ENCODE results near the gene PRKCE. TPM values are rescaled to one million over a fixed set of nuclear protein-coding genes. Genes with fewer than 3 reads are reported as not detected.

Gene PRKCE
- total RNA-seq, 2 experiments from 2014 or later, result 17.0 to 42.1 TPM

DNA sequence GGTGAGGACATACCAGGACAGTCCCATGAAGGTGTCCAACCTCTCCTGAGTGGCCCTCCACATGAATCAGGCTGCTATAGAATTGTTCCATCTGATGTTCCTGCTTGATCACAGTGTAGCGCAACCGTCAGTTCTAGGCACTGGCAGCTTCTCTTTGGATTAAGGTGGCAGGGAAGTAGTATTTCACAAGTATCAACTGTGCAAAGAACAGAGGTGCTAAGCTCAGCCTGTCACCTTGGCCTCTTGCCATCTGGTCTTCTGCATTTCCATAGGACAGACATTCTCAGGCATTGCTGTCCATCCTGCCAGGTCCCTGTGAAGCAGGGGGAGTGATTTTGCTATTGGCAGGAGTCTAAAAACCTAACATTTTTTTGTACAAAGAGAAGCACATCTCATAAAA, 463.5 kb downstream of the PRKCE start:
- Histone ChIP-seq H2AFZ (ENCODE audit: low read length) (no peak overlapping the region), H3K9me2 (ENCODE audit: insufficient read depth, low read length) (no peaks in the 10 kb centered on the region), H3K9me3 (ENCODE audit: low read length) (no peaks in the 10 kb centered on the region), H3K4me1 (ENCODE audit: insufficient read depth, low read length, poor library complexity, severe bottlenecking) (no peaks in the 10 kb centered on the region), H3K4me2 (ENCODE audit: low read length) (no peak overlapping the region), H3K27ac (ENCODE audit: low read depth, low read length, poor library complexity, severe bottlenecking) (no peak overlapping the region), H3K4me3 (ENCODE audit: low read depth, low read length, poor library complexity, severe bottlenecking) (no peak overlapping the region), H3K79me2 (ENCODE audit: insufficient read depth, low read depth, low read length) (no peaks in the 10 kb centered on the region), H4K20me1 (ENCODE audit: insufficient read depth, low read length) (no peaks in the 10 kb centered on the region), H3K36me3 (ENCODE audit: insufficient read depth, low read length) (no peaks in the 10 kb centered on the region)
- no TSS peak for BruUV-seq (replicated peaks)
- intact Hi-C loops (cut with micrococcal nuclease; ENCODE audit: unreplicated experiment), result no loop called here
- DNase-seq (ENCODE audit: low spot score), result no peak
- TF ChIP-seq EZH2phosphoT487 (IDR thresholded peaks at IDR 0.05; ENCODE audit: borderline replicate concordance, low read depth, low read length), result no peak
- TF ChIP-seq, protein P1, sequence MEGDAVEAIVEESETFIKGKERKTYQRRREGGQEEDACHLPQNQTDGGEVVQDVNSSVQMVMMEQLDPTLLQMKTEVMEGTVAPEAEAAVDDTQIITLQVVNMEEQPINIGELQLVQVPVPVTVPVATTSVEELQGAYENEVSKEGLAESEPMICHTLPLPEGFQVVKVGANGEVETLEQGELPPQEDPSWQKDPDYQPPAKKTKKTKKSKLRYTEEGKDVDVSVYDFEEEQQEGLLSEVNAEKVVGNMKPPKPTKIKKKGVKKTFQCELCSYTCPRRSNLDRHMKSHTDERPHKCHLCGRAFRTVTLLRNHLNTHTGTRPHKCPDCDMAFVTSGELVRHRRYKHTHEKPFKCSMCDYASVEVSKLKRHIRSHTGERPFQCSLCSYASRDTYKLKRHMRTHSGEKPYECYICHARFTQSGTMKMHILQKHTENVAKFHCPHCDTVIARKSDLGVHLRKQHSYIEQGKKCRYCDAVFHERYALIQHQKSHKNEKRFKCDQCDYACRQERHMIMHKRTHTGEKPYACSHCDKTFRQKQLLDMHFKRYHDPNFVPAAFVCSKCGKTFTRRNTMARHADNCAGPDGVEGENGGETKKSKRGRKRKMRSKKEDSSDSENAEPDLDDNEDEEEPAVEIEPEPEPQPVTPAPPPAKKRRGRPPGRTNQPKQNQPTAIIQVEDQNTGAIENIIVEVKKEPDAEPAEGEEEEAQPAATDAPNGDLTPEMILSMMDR (conservative IDR thresholded peaks at IDR 0.05; ENCODE audit: low read length), result no peak
- POLR2A ChIA-PET, result interaction anchor here (0.6 to 0.8 kb wide), 3 partner anchors 101 to 232 kb away, joined by 3 to 9 read pairs (median 5); no protein-coding TSS in a partner anchor
- CTCF ChIA-PET (ENCODE audit: unreplicated experiment), result no interaction called here

DNA sequence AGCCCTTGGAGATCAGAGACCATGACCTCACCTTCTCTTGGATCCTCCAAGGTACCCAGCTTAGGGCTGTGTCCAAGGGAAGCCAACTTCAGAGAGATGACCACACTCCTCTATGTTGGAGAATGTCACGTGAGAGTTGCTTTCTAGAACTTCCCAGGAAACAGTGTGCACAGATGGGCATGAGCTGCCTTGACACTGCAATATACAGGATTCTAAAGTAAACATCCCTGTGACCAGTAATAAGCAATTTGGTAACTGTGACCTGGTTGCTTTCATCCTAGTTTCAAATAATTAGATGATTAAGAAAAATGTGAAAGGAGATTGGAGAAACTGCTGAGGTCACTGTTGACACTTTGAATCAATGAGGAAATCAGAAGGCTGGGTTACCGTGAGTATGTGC, 464.7 kb downstream of the PRKCE start:
- Histone ChIP-seq H3K4me1 (ENCODE audit: insufficient read depth, low read length, poor library complexity, severe bottlenecking) (no peaks in the 10 kb centered on the region), H3K9me3 (ENCODE audit: low read length) (no peaks in the 10 kb centered on the region), H3K4me3 (ENCODE audit: low read depth, low read length, poor library complexity, severe bottlenecking) (no peak overlapping the region), H3K9me2 (ENCODE audit: insufficient read depth, low read length) (no peaks in the 10 kb centered on the region), H3K4me2 (ENCODE audit: low read length) (no peak overlapping the region), H4K20me1 (ENCODE audit: insufficient read depth, low read length) (no peaks in the 10 kb centered on the region), H3K79me2 (ENCODE audit: insufficient read depth, low read depth, low read length) (no peaks in the 10 kb centered on the region), H2AFZ (ENCODE audit: low read length) (no peak overlapping the region), H3K27ac (ENCODE audit: low read depth, low read length, poor library complexity, severe bottlenecking) (no peak overlapping the region), H3K36me3 (ENCODE audit: insufficient read depth, low read length) (no peaks in the 10 kb centered on the region)
- POLR2A ChIA-PET, result no interaction called here
- DNase-seq (ENCODE audit: low spot score), result no peak
- no TSS peak for BruUV-seq (replicated peaks)
- CTCF ChIA-PET (ENCODE audit: unreplicated experiment), result no interaction called here
- no peak for TF ChIP-seq EZH2phosphoT487 (IDR thresholded peaks at IDR 0.05; ENCODE audit: borderline replicate concordance, low read depth, low read length)
- TF ChIP-seq, protein P1 (conservative IDR thresholded peaks at IDR 0.05; ENCODE audit: low read length), result no peak
- intact Hi-C loops (cut with micrococcal nuclease; ENCODE audit: unreplicated experiment), result no loop called here

DNA sequence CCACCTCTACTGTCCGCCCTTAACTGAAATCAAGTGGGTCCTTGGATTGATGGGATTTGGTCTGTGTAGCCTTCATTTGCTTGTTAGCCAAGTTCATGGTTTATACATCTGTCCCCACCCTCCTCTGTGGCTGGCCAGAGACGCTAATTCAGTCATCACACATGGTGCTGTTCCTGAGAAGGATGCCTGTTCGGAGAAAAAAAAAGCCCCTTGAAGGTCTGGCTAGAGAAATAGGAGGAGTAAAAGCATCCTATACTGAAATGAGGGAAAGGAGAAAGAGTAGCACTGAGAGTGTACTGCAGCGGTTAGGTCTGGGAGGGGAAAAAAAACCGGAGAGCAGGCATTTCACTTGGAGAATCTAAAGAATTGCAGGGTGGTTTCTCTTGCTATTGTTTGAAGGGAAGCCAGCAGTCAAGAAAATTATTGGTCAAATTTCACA, 465.1 kb downstream of the PRKCE start:
- Histone ChIP-seq H4K20me1 (ENCODE audit: insufficient read depth, low read length) (no peaks in the 10 kb centered on the region), H2AFZ (ENCODE audit: low read length) (no peak overlapping the region), H3K27ac (ENCODE audit: low read depth, low read length, poor library complexity, severe bottlenecking) (no peak overlapping the region), H3K4me3 (ENCODE audit: low read depth, low read length, poor library complexity, severe bottlenecking) (no peak overlapping the region), H3K9me2 (ENCODE audit: insufficient read depth, low read length) (no peaks in the 10 kb centered on the region), H3K9me3 (ENCODE audit: low read length) (no peaks in the 10 kb centered on the region), H3K36me3 (ENCODE audit: insufficient read depth, low read length) (no peaks in the 10 kb centered on the region), H3K79me2 (ENCODE audit: insufficient read depth, low read depth, low read length) (no peaks in the 10 kb centered on the region), H3K4me2 (ENCODE audit: low read length) (no peak overlapping the region), H3K4me1 (ENCODE audit: insufficient read depth, low read length, poor library complexity, severe bottlenecking) (no peaks in the 10 kb centered on the region)
- intact Hi-C loops (cut with micrococcal nuclease; ENCODE audit: unreplicated experiment), result no loop called here
- BruUV-seq (replicated peaks), result no TSS peak
- POLR2A ChIA-PET, result no interaction called here
- TF ChIP-seq, protein P1 (conservative IDR thresholded peaks at IDR 0.05; ENCODE audit: low read length), result no peak
- no peak for TF ChIP-seq EZH2phosphoT487 (IDR thresholded peaks at IDR 0.05; ENCODE audit: borderline replicate concordance, low read depth, low read length)
- DNase-seq (ENCODE audit: low spot score), result no peak
- CTCF ChIA-PET (ENCODE audit: unreplicated experiment), result no interaction called here

Measured in OCI-LY7 (cell line).